H1 (cell line): ENCODE results near the gene LAMA3. TPM values are rescaled to one million over a fixed set of nuclear protein-coding genes. Genes with fewer than 3 reads are reported as not detected.

Source experiments
- CTCF ChIA-PET: fragments of 300-600 bp; sonication (Branson Sonifier 250); formaldehyde crosslinking; loops from one replicate; lab custom pipeline; 2021; ENCODE audit not compliant: partially characterized antibody; lab: Charles Lee
- POLR2A ChIA-PET: fragments of 300-600 bp; sonication (Branson Sonifier 250); formaldehyde crosslinking; loops from one replicate; lab custom pipeline; 2021; ENCODE audit warnings: inconsistent platforms; ENCODE audit not compliant: partially characterized antibody; lab: Charles Lee
- DNase-seq, 2 experiments: peaks; one replicate each; pipeline versions ENCODE4 v3.0.0 to v3.0.0-alpha.2; 2010 to 2022; ENCODE audit warnings: low spot score in 2 of 2, low read depth in 1 of 2, mixed read lengths in 1 of 2
- FAIRE-seq: peaks from 2 replicates; lab custom pipeline; 2011; peaks lifted over from hg19 to GRCh38; lab: Jason Lieb, UNC
- H2AFZ ChIP-seq: 2 replicates; pipeline ENCODE4 v1.8.1; 2012; ENCODE audit warnings: low read length, inconsistent platforms
- H2AK5ac ChIP-seq: 2 replicates; pipeline ENCODE4 v1.6.1; 2013; ENCODE audit warnings: low read depth, low read length
- H2BK120ac ChIP-seq: replicated peaks from 2 replicates; pipeline ENCODE3; 2013; ENCODE audit warnings: low read depth, low read length, inconsistent platforms
- H2BK12ac ChIP-seq: 2 replicates; pipeline ENCODE4 v1.6.1; 2013; ENCODE audit warnings: low read depth, low read length
- H2BK15ac ChIP-seq: 2 replicates; pipeline ENCODE4 v1.6.1; 2013; ENCODE audit warnings: low read length
- H2BK20ac ChIP-seq: 2 replicates; pipeline ENCODE4 v1.6.1; 2013; ENCODE audit warnings: low read length
- H2BK5ac ChIP-seq: 2 replicates; pipeline ENCODE4 v1.6.1; 2013; ENCODE audit warnings: low read depth, low read length
- H3K14ac ChIP-seq: 2 replicates; pipeline ENCODE4 v1.6.1; 2013; ENCODE audit warnings: inconsistent platforms; ENCODE audit not compliant: insufficient read length
- H3K18ac ChIP-seq: 2 replicates; pipeline ENCODE4 v1.6.1; 2013; ENCODE audit warnings: low read length; ENCODE audit errors: extremely low read depth
- H3K23ac ChIP-seq: 2 replicates; pipeline ENCODE4 v1.6.1; 2013; ENCODE audit warnings: inconsistent platforms; ENCODE audit not compliant: insufficient read length
- H3K23me2 ChIP-seq: 2 replicates; pipeline ENCODE4 v1.6.1; 2013; ENCODE audit warnings: low read depth, low read length
- H3K27ac ChIP-seq: 2 replicates; pipeline ENCODE4 v1.6.1; 2011; ENCODE audit warnings: low read depth, low read length, inconsistent platforms
- H3K27me3 ChIP-seq, 4 experiments: replicated peaks in 1 of 4; 1 replicate in 1 of 4; 2 replicates in 3 of 4; pipeline versions ENCODE4 v1.6.1 to v1.8.1; 2011 to 2013; ENCODE audit warnings: low read length in 3 of 4, mild to moderate bottlenecking in 3 of 4, inconsistent platforms in 2 of 4, mixed read lengths in 2 of 4, moderate library complexity in 1 of 4; ENCODE audit not compliant: control insufficient read depth in 3 of 4, insufficient read depth in 3 of 4; ENCODE audit errors: extremely low read depth in 1 of 4
- H3K36me3 ChIP-seq, 4 experiments: 2 replicates each; pipeline versions ENCODE4 v1.6.1 to v1.8.1; 2011 to 2013; ENCODE audit warnings: mild to moderate bottlenecking in 4 of 4, low read length in 3 of 4, moderate library complexity in 2 of 4, control low read depth in 1 of 4, inconsistent platforms in 1 of 4; ENCODE audit not compliant: insufficient read depth in 4 of 4, control insufficient read depth in 2 of 4
- H3K4ac ChIP-seq: replicated peaks from 2 replicates; pipeline ENCODE3; 2013; ENCODE audit warnings: low read length, low read depth, mixed read lengths, inconsistent platforms; ENCODE audit not compliant: insufficient read length
- H3K4me1 ChIP-seq, 4 experiments: replicated peaks in 1 of 4; 1 replicate in 1 of 4; 2 replicates in 3 of 4; pipeline versions ENCODE4 v1.6.1 to v1.8.1; 2011 to 2013; ENCODE audit warnings: low read length in 3 of 4, inconsistent platforms in 2 of 4, mixed read lengths in 1 of 4; ENCODE audit not compliant: insufficient read depth in 4 of 4, control insufficient read depth in 3 of 4
- H3K4me2 ChIP-seq, 2 experiments: 2 replicates each; pipeline versions ENCODE4 v1.6.1 to v1.8.1; 2011 to 2013; ENCODE audit warnings: low read depth in 2 of 2, low read length in 2 of 2, control low read depth in 1 of 2, inconsistent platforms in 1 of 2, mild to moderate bottlenecking in 1 of 2; ENCODE audit not compliant: insufficient read depth in 1 of 2
- H3K4me3 ChIP-seq, 4 experiments: fragments of 200-600, 300-600 bp in 1 of 4; sonication (generic), shearing (Covaris generic), sonication (Bioruptor Twin) in 1 of 4; 2 replicates each; pipeline versions ENCODE4 v1.5.1 to v1.8.1; 2011 to 2016; ENCODE audit warnings: low read length in 4 of 4, low read depth in 3 of 4, control low read depth in 2 of 4, inconsistent platforms in 2 of 4, mild to moderate bottlenecking in 2 of 4, mixed read lengths in 1 of 4, moderate library complexity in 1 of 4; ENCODE audit not compliant: insufficient read depth in 2 of 4; ENCODE audit errors: extremely low read depth in 1 of 4
- H3K56ac ChIP-seq: replicated peaks from 2 replicates; pipeline ENCODE3; 2013; ENCODE audit warnings: low read depth, mild to moderate bottlenecking, mixed read lengths, low read length, inconsistent platforms; ENCODE audit not compliant: insufficient read length
- H3K79me1 ChIP-seq: 2 replicates; pipeline ENCODE4 v1.6.1; 2013; ENCODE audit warnings: low read depth, low read length, control low read depth
- H3K79me2 ChIP-seq, 2 experiments: 2 replicates each; pipeline versions ENCODE4 v1.6.1 to v1.8.1; 2012 to 2013; ENCODE audit warnings: low read length in 2 of 2, mild to moderate bottlenecking in 2 of 2, inconsistent platforms in 1 of 2; ENCODE audit not compliant: insufficient read depth in 2 of 2, control insufficient read depth in 1 of 2
- H3K9ac ChIP-seq, 4 experiments: replicated peaks in 1 of 4; 1 replicate in 1 of 4; 2 replicates in 3 of 4; pipeline versions ENCODE4 v1.6.1 to v1.8.1; 2011 to 2013; ENCODE audit warnings: low read depth in 3 of 4, low read length in 3 of 4, control low read depth in 2 of 4, mild to moderate bottlenecking in 2 of 4, moderate library complexity in 2 of 4, inconsistent platforms in 1 of 4; ENCODE audit errors: extremely low read depth in 1 of 4
- H3K9me3 ChIP-seq, 2 experiments: 2 replicates each; pipeline versions ENCODE4 v1.6.1 to v1.8.1; 2012 to 2013; ENCODE audit warnings: mild to moderate bottlenecking in 2 of 2, moderate library complexity in 2 of 2, control low read depth in 1 of 2, inconsistent platforms in 1 of 2, low read depth in 1 of 2, low read length in 1 of 2, mixed read lengths in 1 of 2; ENCODE audit not compliant: insufficient read depth in 2 of 2
- H4K20me1 ChIP-seq, 2 experiments: replicated peaks in 1 of 2; 2 replicates each; pipeline versions ENCODE3 to v1.8.1; 2011 to 2013; ENCODE audit warnings: inconsistent platforms in 2 of 2, low read length in 2 of 2, mild to moderate bottlenecking in 1 of 2; ENCODE audit not compliant: insufficient read depth in 2 of 2, control insufficient read depth in 1 of 2
- H4K5ac ChIP-seq: 2 replicates; pipeline ENCODE4 v1.6.1; 2013; ENCODE audit warnings: low read length, low read depth, mixed read lengths, inconsistent platforms; ENCODE audit not compliant: insufficient read length
- H4K8ac ChIP-seq: 2 replicates; pipeline ENCODE4 v1.8.0; 2013; ENCODE audit warnings: mild to moderate bottlenecking, moderate library complexity, low read length, inconsistent platforms; ENCODE audit not compliant: insufficient read depth; ENCODE audit errors: extremely low read depth
- H4K91ac ChIP-seq: replicated peaks from 2 replicates; pipeline ENCODE3; 2013; ENCODE audit warnings: low read length, mixed read lengths, inconsistent platforms; ENCODE audit not compliant: insufficient read length
- ASH2L ChIP-seq: fragments of 200-600, 300-600 bp; sonication (generic); IDR thresholded peaks from one replicate; pipeline ENCODE4 v1.7.1; 2017; ENCODE audit warnings: low read length
- BACH1 ChIP-seq: IDR thresholded peaks from 2 replicates; pipeline ENCODE4 v1.6.1; 2012; ENCODE audit warnings: low read length, improper control_type of control experiment
- EGR1 ChIP-seq: IDR thresholded peaks from 2 replicates; pipeline ENCODE4 v1.6.1; 2011; ENCODE audit warnings: low read depth, low read length, borderline replicate concordance
- EZH2 ChIP-seq: fragments of 200-600 bp; sonication (generic); IDR thresholded peaks from 2 replicates; pipeline ENCODE4 v1.7.1; 2012; ENCODE audit warnings: low read depth, mild to moderate bottlenecking, moderate library complexity, low read length, inconsistent platforms; ENCODE audit not compliant: severe bottlenecking
- JUND ChIP-seq: IDR thresholded peaks from 2 replicates; pipeline ENCODE4 v1.6.1; 2011; ENCODE audit warnings: mild to moderate bottlenecking, improper control_type of control experiment, low read length
- NANOG ChIP-seq: IDR thresholded peaks from 2 replicates; pipeline ENCODE4 v1.6.1; 2011; ENCODE audit warnings: low read length, low read depth, mild to moderate bottlenecking, inconsistent platforms; ENCODE audit not compliant: insufficient read depth, poor library complexity, severe bottlenecking
- POU5F1 ChIP-seq: IDR thresholded peaks from 2 replicates; pipeline ENCODE4 v1.6.1; 2011; ENCODE audit warnings: low read depth, mild to moderate bottlenecking, low read length, moderate library complexity
- RXRA ChIP-seq: IDR thresholded peaks from 2 replicates; pipeline ENCODE4 v1.6.1; 2011; ENCODE audit warnings: low read depth, mild to moderate bottlenecking, low read length, moderate library complexity; ENCODE audit not compliant: insufficient read depth
- SIX5 ChIP-seq: IDR thresholded peaks from 2 replicates; pipeline ENCODE4 v1.6.1; 2011; ENCODE audit warnings: mild to moderate bottlenecking, low read depth, low read length
- SUZ12 ChIP-seq: fragments of 200-600 bp; sonication (generic); IDR thresholded peaks from 2 replicates; pipeline ENCODE4 v1.6.1; 2012; ENCODE audit warnings: mild to moderate bottlenecking, inconsistent platforms, low read length, moderate library complexity, mixed read lengths
- ZNF274 ChIP-seq: IDR thresholded peaks from 2 replicates; pipeline ENCODE4 v1.7.0; 2012; ENCODE audit warnings: low read length, borderline replicate concordance; ENCODE audit errors: extremely low read depth
- WGBS, 2 experiments: shearing (Covaris generic) in 1 of 2; methylation state at CpG; one replicate each; pipeline versions ENCODE4 v1.1.6 to v1.1.7; 2013 to 2015; ENCODE audit warnings: low lambda C conversion rate in 2 of 2, mixed read lengths in 2 of 2, inconsistent platforms in 1 of 2, low coverage in 1 of 2, missing lambda C conversion rate in 1 of 2; ENCODE audit not compliant: insufficient replicate concordance in 2 of 2, insufficient coverage in 1 of 2, insufficient read length in 1 of 2; ENCODE audit errors: extremely low coverage in 1 of 2, missing lambda C conversion rate in 1 of 2; 5-methylcytosine and 5-hydroxymethylcytosine counted together
- polyA plus RNA-seq, 7 experiments: library from polyadenylated mRNA; depleted of rRNA in 3 of 7; stranded (reverse) in 5 of 7; unstranded in 2 of 7; fragments of >200 nt in 5 of 7; fragments of 200-250 nt in 2 of 7; gene quantifications; 1 replicate in 5 of 7; 2 replicates in 1 of 7; 4 replicates in 1 of 7; pipeline versions ENCODE4 v1.2.1 to v1.2.3, GENCODE V29; 2011 to 2013; ENCODE audit warnings: missing spikeins in 2 of 7, mixed read lengths in 2 of 7
- total RNA-seq: library from RNA; stranded (reverse); fragmentation: NEBNext Ultra II Directional; extraction: Animal tissue kit (Norgen Biotek cat#: 25700); gene quantifications from 2 replicates; pipeline ENCODE4 v1.2.1, GENCODE V29; 2021
- TF ChIP-seq, protein P1 (sequence below): IDR thresholded peaks from 2 replicates; pipeline ENCODE4 v1.6.1; 2011; ENCODE audit warnings: low read length, improper control_type of control experiment
- TF ChIP-seq, protein P2 (sequence below): IDR thresholded peaks from 2 replicates; pipeline ENCODE4 v1.6.1; 2012; ENCODE audit warnings: inconsistent platforms

Gene LAMA3
- total and polyA plus RNA-seq, 2 of the 8 experiments (the other 6 are each of a cell fraction or from before 2014, with no cell fraction given), result 0.76 to 5.0 TPM

DNA sequence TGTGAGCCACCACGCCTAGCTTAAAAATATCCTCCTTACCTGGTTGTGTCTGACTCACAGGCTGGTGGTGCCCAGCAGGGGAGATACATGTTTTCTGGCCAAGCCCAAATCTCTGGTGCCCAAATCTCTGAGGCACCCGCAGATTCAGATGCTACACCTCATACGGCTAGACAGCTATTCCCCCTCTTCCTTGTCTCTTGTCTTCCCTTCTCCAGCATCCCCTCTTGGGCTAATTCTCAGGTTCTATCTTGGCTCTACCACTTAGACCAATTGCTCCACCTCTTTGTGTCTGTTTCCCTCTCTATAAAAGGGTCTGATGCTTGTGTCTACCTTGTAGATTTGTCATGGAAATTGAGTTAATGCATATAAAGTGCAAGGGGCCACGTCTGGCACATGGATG lies 13.4 kb downstream of the LAMA3 start:
- no peak overlapping the region for H3K56ac ChIP-seq
- no peak overlapping the region for H3K27ac ChIP-seq
- no peak overlapping the region for H2BK12ac ChIP-seq
- no peak overlapping the region for H3K18ac ChIP-seq
- no peaks in the 10 kb centered on the region for H3K79me1 ChIP-seq
- no peak overlapping the region for H2BK5ac ChIP-seq
- H3K9me3 ChIP-seq, result peaks cover 0 to 3% of the 10 kb centered on the region in 2 experiments; a peak in 1 of 4 replicates
- H3K9ac ChIP-seq, result no peak overlapping the region
- ChIA-PET CTCF (interaction anchor here (0.6 to 3.1 kb wide), 35 partner anchors 10 to 417 kb away, joined by 3 to 30 read pairs (median 4); no protein-coding TSS in a partner anchor), POLR2A (interaction anchor here (1.7 to 1.9 kb wide), 2 partner anchors 81 to 84 kb away, joined by 6 read pairs; no protein-coding TSS in a partner anchor)
- no peak overlapping the region for H4K91ac ChIP-seq
- no peak overlapping the region for H2BK20ac ChIP-seq
- H3K27me3 ChIP-seq, result no peaks in the 10 kb centered on the region
- DNase-seq, result no peak
- WGBS, 2 experiments, result 82% methylated on average over 4 of the region's 4 CpGs; no CpG with 5 or more reads in 1 of the 2 experiments
- H2BK120ac ChIP-seq, result no peak overlapping the region
- H3K79me2 ChIP-seq, result no peaks in the 10 kb centered on the region
- no peaks in the 10 kb centered on the region for H3K36me3 ChIP-seq
- H3K4ac ChIP-seq, result no peak overlapping the region
- no peak overlapping the region for H4K5ac ChIP-seq
- H3K23ac ChIP-seq, result no peak overlapping the region
- H4K20me1 ChIP-seq, result no peaks in the 10 kb centered on the region
- H3K4me1 ChIP-seq, result no peaks in the 10 kb centered on the region
- H2AK5ac ChIP-seq, result no peak overlapping the region
- no peak overlapping the region for H3K4me2 ChIP-seq
- H2BK15ac ChIP-seq, result no peak overlapping the region
- H3K4me3 ChIP-seq, result no peak overlapping the region
- FAIRE-seq, result no peak
- H3K14ac ChIP-seq, result no peak overlapping the region
- H4K8ac ChIP-seq, result no peak overlapping the region
- H3K23me2 ChIP-seq, result no peaks in the 10 kb centered on the region
- H2AFZ ChIP-seq, result no peak overlapping the region
- TF ChIP-seq EZH2 (no peak), BACH1 (no peak), NANOG (no peak), ASH2L (no peak), JUND (no peak), EGR1 (no peak), SUZ12 (no peak), POU5F1 (no peak), SIX5 (no peak), RXRA (no peak), ZNF274 (no peak)
- TF ChIP-seq, protein P1, sequence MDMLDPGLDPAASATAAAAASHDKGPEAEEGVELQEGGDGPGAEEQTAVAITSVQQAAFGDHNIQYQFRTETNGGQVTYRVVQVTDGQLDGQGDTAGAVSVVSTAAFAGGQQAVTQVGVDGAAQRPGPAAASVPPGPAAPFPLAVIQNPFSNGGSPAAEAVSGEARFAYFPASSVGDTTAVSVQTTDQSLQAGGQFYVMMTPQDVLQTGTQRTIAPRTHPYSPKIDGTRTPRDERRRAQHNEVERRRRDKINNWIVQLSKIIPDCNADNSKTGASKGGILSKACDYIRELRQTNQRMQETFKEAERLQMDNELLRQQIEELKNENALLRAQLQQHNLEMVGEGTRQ, result no peak
- TF ChIP-seq, protein P2, sequence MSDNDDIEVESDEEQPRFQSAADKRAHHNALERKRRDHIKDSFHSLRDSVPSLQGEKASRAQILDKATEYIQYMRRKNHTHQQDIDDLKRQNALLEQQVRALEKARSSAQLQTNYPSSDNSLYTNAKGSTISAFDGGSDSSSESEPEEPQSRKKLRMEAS, result no peak
